HG03520 (cell line): ENCODE measurements around the gene KSR1.
"Not testable (repeated sequence)": the region's sequence is repeated elsewhere in the genome, so short reads cannot be mapped to it uniquely, and the experiment has no call there.

Experiments
- ATAC-seq: cut with Tn5 transposase; IDR thresholded peaks from one replicate; pipeline ENCODE4 v1.9.1; 2021; ENCODE audit warnings: mild to moderate bottlenecking, moderate library complexity; ENCODE audit not compliant: unreplicated experiment

KSR1 gene

GRCh38 chr17:27628376-27628775 is 172.1 kb downstream of the KSR1 start:
- ATAC-seq: no peak

DNA sequence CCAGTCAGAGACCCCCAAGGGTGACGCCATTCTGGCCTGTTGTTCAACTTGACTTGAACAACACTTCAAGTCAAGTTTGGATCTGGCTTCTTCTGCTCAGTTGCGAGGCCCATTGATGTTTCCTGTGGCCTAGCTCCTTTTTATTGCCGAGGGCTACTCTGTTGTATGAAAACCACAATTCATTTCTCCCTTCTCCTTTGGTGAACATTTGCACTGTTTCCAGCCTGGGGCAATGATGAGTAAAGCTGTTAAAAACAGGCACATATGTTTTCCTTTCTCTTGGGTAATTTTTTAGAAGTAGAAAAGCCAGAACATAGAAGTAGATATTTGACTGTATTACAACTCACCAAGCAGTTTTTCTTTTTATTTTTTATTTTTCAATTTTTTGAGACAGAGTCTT is 173.0 kb downstream of the KSR1 start:
- not testable (repeated sequence) for ATAC-seq

DNA sequence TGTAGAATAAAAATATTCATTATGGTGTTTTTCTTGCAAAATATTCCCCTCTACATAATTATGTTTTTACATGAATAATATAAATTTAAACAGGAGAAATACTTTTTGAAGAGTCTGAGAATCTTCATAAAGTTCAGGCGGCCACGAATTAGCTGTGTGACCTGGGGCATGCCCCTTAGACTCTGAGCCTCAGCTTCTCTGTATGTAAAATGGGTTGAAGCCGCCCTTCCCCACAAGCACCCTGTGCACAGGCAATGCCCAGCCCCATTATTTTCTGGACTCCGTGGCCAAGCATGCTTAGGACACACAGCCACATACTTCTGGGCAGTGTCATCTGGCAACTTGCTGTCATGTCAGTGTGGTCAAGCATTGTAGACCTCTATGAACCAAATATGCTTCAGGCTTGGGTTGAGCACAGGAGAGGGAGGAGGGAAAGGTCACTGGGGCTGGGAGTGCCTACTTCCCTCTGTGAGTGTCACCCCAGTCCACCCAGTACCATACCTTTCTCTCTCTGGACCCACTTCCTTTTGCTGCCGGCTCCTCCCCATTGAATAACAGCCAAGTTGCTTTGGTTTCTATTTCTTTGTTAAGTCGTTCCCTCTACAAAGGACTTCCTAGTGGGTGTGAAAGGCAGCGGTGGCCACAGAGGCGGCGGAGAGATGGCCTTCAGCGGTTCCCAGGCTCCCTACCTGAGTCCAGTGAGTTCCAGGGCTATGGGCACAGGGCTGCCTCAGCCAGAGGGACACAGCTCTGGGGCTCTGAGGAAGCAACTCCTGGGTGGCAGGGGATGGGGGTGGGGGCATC is 174.6 kb downstream of the KSR1 start, which contains the start of gene LGALS9:
Gene LGALS9, plus strand, starts transcription at position 582 of the 804 bp plus-strand sequence. Its CDS starts 78 bp downstream, at position 660.
- ATAC-seq: no peak

GRCh38 chr17:27631411-27631760 is 175.1 kb downstream of the KSR1 start:
- no peak for ATAC-seq

GRCh38 chr17:27631897-27632725 is 175.9 kb downstream of the KSR1 start:
- no peak for ATAC-seq

DNA sequence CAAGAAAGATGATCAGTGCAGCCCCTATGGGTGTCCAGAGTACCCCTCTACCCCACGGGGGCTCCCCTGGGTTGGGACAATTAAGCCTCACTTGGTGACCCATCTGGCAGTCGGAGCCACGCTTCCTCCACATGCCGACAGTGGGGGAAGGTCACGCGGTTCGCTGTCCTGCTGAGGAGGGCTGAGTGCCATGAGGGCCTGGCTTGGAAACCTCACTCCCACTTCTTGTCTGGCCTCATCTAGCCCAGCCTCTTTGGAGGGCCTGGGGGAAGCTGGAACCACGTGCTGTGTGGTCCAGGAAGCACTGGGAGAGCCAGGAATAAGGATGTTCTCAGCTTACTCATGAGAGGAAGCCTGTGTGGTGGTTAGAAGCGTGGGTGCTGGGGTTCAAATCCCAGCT is 176.5 kb downstream of the KSR1 start:
- ATAC-seq: not testable (repeated sequence)

GRCh38 chr17:27633312-27634025 is 177.2 kb downstream of the KSR1 start:
- no peak for ATAC-seq

DNA sequence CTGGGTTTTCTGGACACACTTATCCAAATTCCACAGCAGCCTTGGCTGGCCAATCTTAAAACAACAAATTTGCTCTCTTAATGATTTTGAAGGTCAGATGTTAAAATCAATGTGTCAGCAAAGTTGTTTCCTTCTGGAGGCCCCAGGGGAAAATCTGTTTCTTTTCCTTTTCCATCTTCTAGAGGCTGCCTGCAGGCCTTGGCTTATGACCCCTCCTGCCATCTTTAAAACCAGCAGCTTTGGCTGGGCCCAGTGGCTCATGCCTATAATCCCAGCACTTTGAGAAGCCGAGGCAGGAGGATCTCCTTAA is 177.7 kb downstream of the KSR1 start:
- ATAC-seq: no peak

- no peak for ATAC-seq
These were observed 178.5 kb downstream of the KSR1 start for GRCh38 chr17:27634776-27635175.

GRCh38 chr17:27635275-27635823 is 179.1 kb downstream of the KSR1 start:
- no peak for ATAC-seq

DNA sequence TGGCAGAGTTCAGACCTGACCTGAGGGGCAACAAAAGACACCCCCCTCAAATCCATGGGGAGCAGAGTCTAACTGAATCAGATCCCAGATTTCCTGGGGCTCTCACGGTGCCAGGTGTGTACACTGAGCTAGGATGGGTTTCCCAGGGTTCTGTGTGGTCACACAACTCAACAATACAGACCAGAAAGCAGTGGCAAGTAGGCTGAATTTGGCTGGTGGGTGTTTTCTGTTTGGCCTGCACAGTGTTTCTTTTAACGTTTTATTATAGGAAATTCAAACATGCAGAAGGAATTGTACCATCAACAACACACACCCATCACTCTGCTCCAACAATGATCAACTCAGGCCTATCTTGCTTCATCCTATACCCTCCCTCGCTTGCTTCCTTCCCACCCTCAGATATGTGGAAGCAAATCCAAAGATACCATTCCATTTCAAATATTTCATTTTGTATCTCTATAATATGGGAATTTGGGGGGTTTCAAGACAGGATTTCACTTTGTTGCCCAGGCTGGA is 179.8 kb downstream of the KSR1 start:
- not testable (repeated sequence) for ATAC-seq

GRCh38 chr17:27637818-27638217 is 181.6 kb downstream of the KSR1 start:
- not testable (repeated sequence) for ATAC-seq

- ATAC-seq: not testable (repeated sequence)
These were observed 182.2 kb downstream of the KSR1 start for GRCh38 chr17:27638415-27638914.

DNA sequence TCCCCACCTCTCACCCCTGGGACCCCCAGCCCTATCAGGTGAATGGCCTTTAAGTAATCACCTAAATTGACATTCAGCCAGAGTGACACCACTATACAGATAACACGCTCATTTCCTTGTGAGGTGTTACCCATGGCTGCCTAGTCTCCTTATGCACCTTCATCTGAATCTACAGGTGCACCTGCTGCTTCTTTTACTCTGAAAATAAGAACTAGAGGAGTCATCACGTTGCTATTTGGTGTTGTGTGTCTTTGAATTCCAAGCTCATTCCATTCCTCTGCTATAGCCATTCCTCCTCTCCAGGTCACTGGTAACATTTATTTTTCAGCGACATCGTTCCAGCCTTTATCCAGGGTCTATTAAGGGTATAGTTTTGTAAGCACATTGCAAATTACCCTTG is 184.5 kb downstream of the KSR1 start:
- no peak for ATAC-seq

DNA sequence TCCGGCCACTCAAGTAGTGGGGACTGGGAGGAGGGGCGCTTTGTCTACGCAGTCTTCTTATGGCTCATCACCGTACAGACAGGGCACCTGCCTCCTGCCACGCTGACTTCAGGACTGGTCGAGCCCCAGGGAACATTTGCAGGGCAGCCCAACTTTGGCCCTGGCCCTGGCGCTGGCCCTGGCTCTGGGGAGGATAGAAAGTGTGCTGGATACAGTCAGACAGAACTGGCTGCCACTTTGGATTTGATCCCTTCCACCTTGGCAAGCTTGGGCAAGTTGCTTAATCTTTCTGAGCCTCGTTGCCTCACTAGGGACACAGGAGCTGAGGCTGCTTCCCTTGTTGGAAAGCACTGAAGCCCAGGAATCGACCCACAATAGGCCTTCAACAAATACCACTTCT is 188.3 kb downstream of the KSR1 start:
- ATAC-seq: no peak

- ATAC-seq: not testable (repeated sequence)
These were observed 189.4 kb downstream of the KSR1 start for GRCh38 chr17:27645621-27646020.

DNA sequence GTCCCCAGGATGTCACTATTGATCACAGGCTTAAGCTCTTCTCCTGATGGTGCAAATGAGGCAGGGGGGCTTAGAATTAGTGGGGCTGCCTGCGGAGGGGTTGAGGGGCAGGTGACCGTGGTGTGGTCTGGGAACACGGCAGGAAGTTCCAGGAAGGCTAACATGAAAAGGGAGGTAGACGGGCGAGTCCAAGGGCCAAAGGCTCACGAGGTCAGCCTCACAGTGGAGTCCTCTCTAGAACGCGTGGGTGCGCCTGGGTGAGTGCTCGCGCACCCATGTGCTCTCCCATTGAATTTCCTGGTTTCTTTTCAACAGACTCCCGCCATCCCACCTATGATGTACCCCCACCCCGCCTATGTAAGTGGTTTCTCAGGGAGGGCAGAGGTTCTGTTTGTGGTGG is 190.0 kb downstream of the KSR1 start:
- ATAC-seq: no peak

DNA sequence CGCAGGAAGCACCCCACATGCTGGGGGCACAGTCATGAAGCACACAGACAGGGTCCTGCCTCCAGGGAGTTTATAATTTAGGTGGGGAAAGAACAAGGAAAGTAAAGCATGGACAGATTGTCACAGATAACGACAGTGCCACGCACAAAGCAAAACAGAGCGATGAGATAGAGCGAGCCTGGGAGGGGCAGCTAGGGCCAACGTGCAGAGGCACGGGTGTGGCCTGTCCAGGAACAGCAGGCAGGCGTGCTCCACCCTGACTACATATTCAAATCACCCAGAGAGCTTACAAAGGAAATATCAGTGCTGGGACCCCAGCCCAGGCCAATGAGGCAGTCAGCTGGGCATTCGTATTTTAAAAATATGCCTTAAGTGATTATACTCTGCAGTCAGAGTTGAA is 191.5 kb downstream of the KSR1 start:
- no peak for ATAC-seq

GRCh38 chr17:27649111-27649571 is 192.9 kb downstream of the KSR1 start:
- not testable (repeated sequence) for ATAC-seq

GRCh38 chr17:27649929-27650328 is 193.7 kb downstream of the KSR1 start:
- ATAC-seq: no peak

DNA sequence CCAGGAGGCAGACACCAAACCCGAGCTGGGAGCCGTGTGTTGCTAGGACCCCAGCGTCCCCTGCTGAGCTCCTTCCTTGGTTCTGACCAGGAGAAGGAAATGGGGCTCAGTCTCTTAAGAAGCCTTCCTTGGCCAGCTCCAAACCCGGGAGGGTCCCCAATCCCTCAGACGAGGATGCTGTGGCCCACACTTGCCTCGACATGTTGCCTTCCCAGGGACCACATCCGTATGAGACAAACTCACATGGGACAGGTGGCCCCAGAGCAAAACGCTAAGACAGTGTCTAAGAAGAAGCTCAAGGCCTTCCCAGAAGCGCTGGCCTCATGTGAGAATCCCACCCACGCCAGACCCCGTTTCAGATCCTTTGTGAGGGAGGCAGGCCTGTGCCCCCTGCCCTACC is 194.6 kb downstream of the KSR1 start:
- no peak for ATAC-seq
